SK-N-SH (cell line): ENCODE data around the gene SDK1. TPM values are rescaled to one million over a fixed set of nuclear protein-coding genes. Genes with fewer than 3 reads are reported as not detected.

Experiments used
- CTCF ChIA-PET: fragments of 300-600, 350-600 bp; formaldehyde crosslinking; extraction: SDS; loops from one replicate; lab custom pipeline; 2021; lab: Yijun Ruan, JAX
- POLR2A ChIA-PET: fragments of 350-600 bp; sonication (Branson Sonifier 250); formaldehyde crosslinking; extraction: SDS; loops from one replicate; lab custom pipeline; 2020; ENCODE audit warnings: antibody characterized with exemption, inconsistent platforms; lab: Yijun Ruan, JAX
- DNase-seq: peaks from one replicate; pipeline ENCODE4 v3.0.0; 2012
- H2AFZ ChIP-seq: fragments of 200-600 bp; sonication (generic); 2 replicates; pipeline ENCODE4 v1.8.1; 2016; ENCODE audit warnings: antibody characterized with exemption, mild to moderate bottlenecking, low read depth
- H3F3A ChIP-seq: fragments of 200-600 bp; sonication (generic); replicated peaks from 2 replicates; pipeline ENCODE3; 2016; ENCODE audit warnings: antibody characterized with exemption, mild to moderate bottlenecking; ENCODE audit not compliant: insufficient read depth
- H3K27ac ChIP-seq, 2 experiments: fragments of 200-500 bp in 1 of 2; fragments of 200-600 bp in 1 of 2; sonication (Bioruptor generic) in 1 of 2; sonication (generic), shearing (Covaris generic) in 1 of 2; 2 replicates each; pipeline versions ENCODE4 v1.5.1 to v1.6.1; 2014 to 2016; ENCODE audit warnings: low read depth in 2 of 2, inconsistent platforms in 1 of 2, low read length in 1 of 2, mild to moderate bottlenecking in 1 of 2, mixed read lengths in 1 of 2
- H3K27me3 ChIP-seq: fragments of 200-600 bp; sonication (generic), shearing (Covaris generic); 2 replicates; pipeline ENCODE4 v1.6.1; 2016; ENCODE audit warnings: mixed run types; ENCODE audit not compliant: insufficient read depth
- H3K36me3 ChIP-seq, 2 experiments: fragments of 200-500 bp in 1 of 2; fragments of 200-600 bp in 1 of 2; sonication (Bioruptor generic) in 1 of 2; sonication (generic) in 1 of 2; replicated peaks in 1 of 2; 2 replicates each; pipeline versions ENCODE3 to v1.5.1; 2014 to 2016; ENCODE audit warnings: low read length in 1 of 2, mild to moderate bottlenecking in 1 of 2; ENCODE audit not compliant: insufficient read depth in 2 of 2, control insufficient read depth in 1 of 2
- H3K4me1 ChIP-seq, 2 experiments: fragments of 200-500 bp in 1 of 2; fragments of 200-600 bp in 1 of 2; sonication (Bioruptor generic) in 1 of 2; sonication (generic), shearing (Covaris generic) in 1 of 2; 2 replicates each; pipeline versions ENCODE4 v1.5.1 to v1.6.1; 2014 to 2016; ENCODE audit warnings: low read depth in 1 of 2, low read length in 1 of 2, mixed run types in 1 of 2; ENCODE audit not compliant: insufficient read depth in 2 of 2, control insufficient read depth in 1 of 2
- H3K4me2 ChIP-seq: fragments of 200-600 bp; sonication (generic), shearing (Covaris generic); 2 replicates; pipeline ENCODE4 v1.6.1; 2017; ENCODE audit warnings: mixed run types
- H3K4me3 ChIP-seq, 2 experiments: fragments of 200-500 bp in 1 of 2; fragments of 200-600 bp in 1 of 2; sonication (Bioruptor generic) in 1 of 2; sonication (generic), shearing (Covaris generic) in 1 of 2; 2 replicates each; pipeline versions ENCODE4 v1.5.1 to v1.8.1; 2014 to 2016; ENCODE audit warnings: low read depth in 2 of 2, inconsistent platforms in 1 of 2, low read length in 1 of 2, mild to moderate bottlenecking in 1 of 2, mixed read lengths in 1 of 2, moderate library complexity in 1 of 2
- H3K79me2 ChIP-seq: fragments of 200-600 bp; sonication (generic); 2 replicates; pipeline ENCODE4 v1.8.1; 2017; ENCODE audit warnings: mild to moderate bottlenecking; ENCODE audit not compliant: insufficient read depth
- H3K9ac ChIP-seq: fragments of 200-600 bp; sonication (generic); 2 replicates; pipeline ENCODE4 v1.6.1; 2017; ENCODE audit warnings: mixed run types
- H3K9me2 ChIP-seq: fragments of 200-600 bp; sonication (generic); 2 replicates; pipeline ENCODE4 v1.6.1; 2017; ENCODE audit warnings: mixed run types
- H3K9me3 ChIP-seq: fragments of 200-600 bp; sonication (generic); 2 replicates; pipeline ENCODE4 v1.6.1; 2017; ENCODE audit warnings: mixed run types, mild to moderate bottlenecking, moderate library complexity
- H4K20me1 ChIP-seq: fragments of 200-600 bp; sonication (generic); 2 replicates; pipeline ENCODE4 v1.6.1; 2017; ENCODE audit warnings: mild to moderate bottlenecking, mixed run types; ENCODE audit not compliant: insufficient read depth
- CHD2 ChIP-seq: fragments of 150-350 bp; IDR thresholded peaks from 2 replicates; pipeline ENCODE4 v1.6.1; 2018; ENCODE audit warnings: low read length; ENCODE audit not compliant: partially characterized antibody
- FOXJ3 ChIP-seq: sonication (generic); formaldehyde crosslinking; IDR thresholded peaks from 2 replicates; pipeline ENCODE4 v1.5.1; 2020; ENCODE audit warnings: mild to moderate bottlenecking, missing genetic modification reagents
- FOXM1 ChIP-seq: IDR thresholded peaks from 2 replicates; pipeline ENCODE4 v1.4.0; 2012; ENCODE audit warnings: low read depth, mild to moderate bottlenecking
- GABPA ChIP-seq: IDR thresholded peaks from 2 replicates; pipeline ENCODE4 v1.4.0; 2012; ENCODE audit warnings: low read depth, mild to moderate bottlenecking
- MXI1 ChIP-seq: IDR thresholded peaks from 2 replicates; pipeline ENCODE4 v1.6.1; 2012; ENCODE audit warnings: mild to moderate bottlenecking, low read depth, low read length, improper control_type of control experiment
- RCOR1 ChIP-seq: fragments of 150-350 bp; IDR thresholded peaks from 2 replicates; pipeline ENCODE4 v1.6.1; 2017; ENCODE audit warnings: antibody characterized with exemption, low read length
- RXRA ChIP-seq: IDR thresholded peaks from 2 replicates; pipeline ENCODE4 v1.4.0; 2012; ENCODE audit warnings: low read depth, mild to moderate bottlenecking, borderline replicate concordance
- TEAD4 ChIP-seq: IDR thresholded peaks from 2 replicates; pipeline ENCODE4 v1.4.0; 2012; ENCODE audit warnings: mild to moderate bottlenecking, borderline replicate concordance; ENCODE audit not compliant: insufficient read depth
- WGBS: methylation state at CpG from one replicate; pipeline ENCODE4 v1.1.6; 2017; ENCODE audit warnings: low lambda C conversion rate; 5-methylcytosine and 5-hydroxymethylcytosine counted together
- polyA plus RNA-seq, 3 experiments: library from polyadenylated mRNA; depleted of rRNA; stranded (reverse); fragments of >200 nt; gene quantifications; 2 replicates each; pipeline ENCODE4 v1.2.3, GENCODE V29; 2012
- TF ChIP-seq, protein P1 (sequence below): IDR thresholded peaks from 2 replicates; pipeline ENCODE4 v1.6.1; 2012; ENCODE audit warnings: mild to moderate bottlenecking, low read depth, low read length, moderate library complexity
- TF ChIP-seq, protein P2 (sequence below): fragments of 150-350 bp; IDR thresholded peaks from 2 replicates; pipeline ENCODE4 v1.6.1; 2016; ENCODE audit warnings: mild to moderate bottlenecking, low read depth, low read length
- TF ChIP-seq, protein P3 (sequence below): fragments of 150-350 bp; IDR thresholded peaks from 2 replicates; pipeline ENCODE4 v1.6.1; 2017; ENCODE audit warnings: antibody characterized with exemption, low read length, low read depth, borderline replicate concordance
- TF ChIP-seq, protein P4 (sequence below): IDR thresholded peaks from 2 replicates; pipeline ENCODE4 v1.4.0; 2012; ENCODE audit warnings: low read depth, borderline replicate concordance

Gene SDK1
- polyA plus RNA-seq, 1 of the 3 experiments (the other 2 are of a cell fraction): 1.2 TPM

DNA sequence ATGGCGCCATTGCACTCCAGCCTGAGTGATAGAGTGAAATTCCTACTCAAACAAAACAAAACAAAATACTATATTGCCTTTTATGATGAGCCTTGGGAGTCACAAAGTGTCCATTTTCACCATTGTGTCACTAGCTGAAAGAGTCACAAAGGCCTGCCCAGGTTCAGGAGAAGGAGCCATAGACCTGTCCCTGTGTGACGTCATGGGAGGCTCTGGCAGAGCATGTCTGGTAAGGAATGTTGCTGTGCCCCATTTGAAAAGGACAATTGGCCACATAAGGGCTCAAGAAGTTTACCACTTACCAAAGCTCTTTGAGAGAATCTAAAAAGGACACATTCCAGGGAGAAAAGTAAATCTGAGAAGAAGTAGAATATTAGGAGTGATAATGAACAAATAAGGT is 367.7 kb downstream of the SDK1 start:
- Histone ChIP-seq H3F3A (no peaks in the 10 kb centered on the region), H3K27me3 (no peaks in the 10 kb centered on the region), H4K20me1 (no peaks in the 10 kb centered on the region), H3K9ac (no peak overlapping the region), H3K9me3 (no peaks in the 10 kb centered on the region), H2AFZ (no peak overlapping the region), H3K9me2 (no peaks in the 10 kb centered on the region), H3K4me3 (no peak overlapping the region), H3K27ac (no peak overlapping the region), H3K36me3 (no peaks in the 10 kb centered on the region), H3K4me1 (no peaks in the 10 kb centered on the region; a peak in 1 of 4 replicates), H3K79me2 (no peaks in the 10 kb centered on the region), H3K4me2 (no peak overlapping the region)
- CTCF ChIA-PET: interaction anchor here (0.7 to 1.2 kb wide), 2 partner anchors 119 to 186 kb away, joined by 3 read pairs; no protein-coding TSS in a partner anchor
- POLR2A ChIA-PET: no interaction called here
- 37% methylated on average over 2 of the region's 2 CpGs for WGBS
- DNase-seq: no peak
- TF ChIP-seq FOXM1: no peak
- TF ChIP-seq, protein P1, sequence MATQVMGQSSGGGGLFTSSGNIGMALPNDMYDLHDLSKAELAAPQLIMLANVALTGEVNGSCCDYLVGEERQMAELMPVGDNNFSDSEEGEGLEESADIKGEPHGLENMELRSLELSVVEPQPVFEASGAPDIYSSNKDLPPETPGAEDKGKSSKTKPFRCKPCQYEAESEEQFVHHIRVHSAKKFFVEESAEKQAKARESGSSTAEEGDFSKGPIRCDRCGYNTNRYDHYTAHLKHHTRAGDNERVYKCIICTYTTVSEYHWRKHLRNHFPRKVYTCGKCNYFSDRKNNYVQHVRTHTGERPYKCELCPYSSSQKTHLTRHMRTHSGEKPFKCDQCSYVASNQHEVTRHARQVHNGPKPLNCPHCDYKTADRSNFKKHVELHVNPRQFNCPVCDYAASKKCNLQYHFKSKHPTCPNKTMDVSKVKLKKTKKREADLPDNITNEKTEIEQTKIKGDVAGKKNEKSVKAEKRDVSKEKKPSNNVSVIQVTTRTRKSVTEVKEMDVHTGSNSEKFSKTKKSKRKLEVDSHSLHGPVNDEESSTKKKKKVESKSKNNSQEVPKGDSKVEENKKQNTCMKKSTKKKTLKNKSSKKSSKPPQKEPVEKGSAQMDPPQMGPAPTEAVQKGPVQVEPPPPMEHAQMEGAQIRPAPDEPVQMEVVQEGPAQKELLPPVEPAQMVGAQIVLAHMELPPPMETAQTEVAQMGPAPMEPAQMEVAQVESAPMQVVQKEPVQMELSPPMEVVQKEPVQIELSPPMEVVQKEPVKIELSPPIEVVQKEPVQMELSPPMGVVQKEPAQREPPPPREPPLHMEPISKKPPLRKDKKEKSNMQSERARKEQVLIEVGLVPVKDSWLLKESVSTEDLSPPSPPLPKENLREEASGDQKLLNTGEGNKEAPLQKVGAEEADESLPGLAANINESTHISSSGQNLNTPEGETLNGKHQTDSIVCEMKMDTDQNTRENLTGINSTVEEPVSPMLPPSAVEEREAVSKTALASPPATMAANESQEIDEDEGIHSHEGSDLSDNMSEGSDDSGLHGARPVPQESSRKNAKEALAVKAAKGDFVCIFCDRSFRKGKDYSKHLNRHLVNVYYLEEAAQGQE: no peak
- TF ChIP-seq TEAD4: no peak
- no peak for TF ChIP-seq FOXJ3 (CRISPR knock-in tag)
- TF ChIP-seq MXI1: no peak
- no peak for TF ChIP-seq RXRA
- TF ChIP-seq, protein P2, sequence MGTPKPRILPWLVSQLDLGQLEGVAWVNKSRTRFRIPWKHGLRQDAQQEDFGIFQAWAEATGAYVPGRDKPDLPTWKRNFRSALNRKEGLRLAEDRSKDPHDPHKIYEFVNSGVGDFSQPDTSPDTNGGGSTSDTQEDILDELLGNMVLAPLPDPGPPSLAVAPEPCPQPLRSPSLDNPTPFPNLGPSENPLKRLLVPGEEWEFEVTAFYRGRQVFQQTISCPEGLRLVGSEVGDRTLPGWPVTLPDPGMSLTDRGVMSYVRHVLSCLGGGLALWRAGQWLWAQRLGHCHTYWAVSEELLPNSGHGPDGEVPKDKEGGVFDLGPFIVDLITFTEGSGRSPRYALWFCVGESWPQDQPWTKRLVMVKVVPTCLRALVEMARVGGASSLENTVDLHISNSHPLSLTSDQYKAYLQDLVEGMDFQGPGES: no peak
- TF ChIP-seq CHD2: no peak
- TF ChIP-seq GABPA: no peak
- TF ChIP-seq, protein P3, sequence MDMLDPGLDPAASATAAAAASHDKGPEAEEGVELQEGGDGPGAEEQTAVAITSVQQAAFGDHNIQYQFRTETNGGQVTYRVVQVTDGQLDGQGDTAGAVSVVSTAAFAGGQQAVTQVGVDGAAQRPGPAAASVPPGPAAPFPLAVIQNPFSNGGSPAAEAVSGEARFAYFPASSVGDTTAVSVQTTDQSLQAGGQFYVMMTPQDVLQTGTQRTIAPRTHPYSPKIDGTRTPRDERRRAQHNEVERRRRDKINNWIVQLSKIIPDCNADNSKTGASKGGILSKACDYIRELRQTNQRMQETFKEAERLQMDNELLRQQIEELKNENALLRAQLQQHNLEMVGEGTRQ: no peak
- no peak for TF ChIP-seq RCOR1

DNA sequence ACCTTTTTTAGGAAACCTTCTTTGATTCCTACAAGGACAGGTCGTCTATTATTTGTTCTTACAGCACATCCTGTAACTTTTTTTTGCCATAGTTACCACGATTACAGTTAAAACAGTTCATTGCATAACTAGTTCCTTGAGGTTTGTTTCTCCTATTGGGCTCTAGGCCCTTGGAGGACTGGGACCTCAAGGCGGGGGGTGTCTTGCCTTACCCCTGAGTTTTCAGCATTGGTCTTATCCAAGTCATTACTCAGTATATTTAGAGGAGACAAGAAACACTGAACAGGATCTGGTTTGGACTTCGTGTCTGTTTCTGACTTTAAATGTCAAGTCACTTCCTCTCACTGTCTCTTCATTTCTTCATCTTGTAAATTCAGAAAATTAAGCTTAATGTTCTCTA is 369.8 kb downstream of the SDK1 start:
- CTCF ChIA-PET: interaction anchor here (1.6 kb wide), 1 partner anchor 11 kb away, joined by 4 read pairs; no protein-coding TSS in a partner anchor
- Histone ChIP-seq H3K4me1 (no peaks in the 10 kb centered on the region; a peak in 1 of 4 replicates), H3K9me2 (no peaks in the 10 kb centered on the region), H3K27ac (no peak overlapping the region), H3K9me3 (no peaks in the 10 kb centered on the region), H3K36me3 (no peaks in the 10 kb centered on the region), H2AFZ (no peak overlapping the region), H3K27me3 (no peaks in the 10 kb centered on the region), H4K20me1 (no peaks in the 10 kb centered on the region), H3K4me3 (no peak overlapping the region), H3K4me2 (no peak overlapping the region), H3K79me2 (no peaks in the 10 kb centered on the region), H3F3A (no peaks in the 10 kb centered on the region), H3K9ac (no peak overlapping the region)
- WGBS: 33% methylated on average over 4 of the region's 4 CpGs
- DNase-seq: no peak
- TF ChIP-seq, protein P4, sequence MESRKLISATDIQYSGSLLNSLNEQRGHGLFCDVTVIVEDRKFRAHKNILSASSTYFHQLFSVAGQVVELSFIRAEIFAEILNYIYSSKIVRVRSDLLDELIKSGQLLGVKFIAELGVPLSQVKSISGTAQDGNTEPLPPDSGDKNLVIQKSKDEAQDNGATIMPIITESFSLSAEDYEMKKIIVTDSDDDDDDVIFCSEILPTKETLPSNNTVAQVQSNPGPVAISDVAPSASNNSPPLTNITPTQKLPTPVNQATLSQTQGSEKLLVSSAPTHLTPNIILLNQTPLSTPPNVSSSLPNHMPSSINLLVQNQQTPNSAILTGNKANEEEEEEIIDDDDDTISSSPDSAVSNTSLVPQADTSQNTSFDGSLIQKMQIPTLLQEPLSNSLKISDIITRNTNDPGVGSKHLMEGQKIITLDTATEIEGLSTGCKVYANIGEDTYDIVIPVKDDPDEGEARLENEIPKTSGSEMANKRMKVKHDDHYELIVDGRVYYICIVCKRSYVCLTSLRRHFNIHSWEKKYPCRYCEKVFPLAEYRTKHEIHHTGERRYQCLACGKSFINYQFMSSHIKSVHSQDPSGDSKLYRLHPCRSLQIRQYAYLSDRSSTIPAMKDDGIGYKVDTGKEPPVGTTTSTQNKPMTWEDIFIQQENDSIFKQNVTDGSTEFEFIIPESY: no peak
- no peak for TF ChIP-seq FOXJ3 (CRISPR knock-in tag)
- no peak for TF ChIP-seq FOXM1
- POLR2A ChIA-PET: no interaction called here
